Suprapubic skin (tissue), 3 donors: ENCODE measurements around the gene SNX22.
"Not testable (repeated sequence)": the region's sequence is repeated elsewhere in the genome, so short reads cannot be mapped to it uniquely, and the experiment has no call there.

Experiments used
- CTCF ChIP-seq, 2 donors: fragments of 200-600 bp in 1 of 2; fragments of 450-650 bp in 1 of 2; sonication (generic) in 1 of 2; IDR thresholded peaks; one replicate each; pipeline ENCODE4 v1.5.1; 2016 to 2019; ENCODE audit warnings: antibody characterized with exemption in 2 of 2, mild to moderate bottlenecking in 1 of 2, moderate library complexity in 1 of 2
- POLR2A ChIP-seq, 2 donors: fragments of 450-650 bp; IDR thresholded peaks; one replicate each; pipeline ENCODE4 v1.6.1; 2017; ENCODE audit warnings: antibody characterized with exemption in 2 of 2, mild to moderate bottlenecking in 2 of 2, moderate library complexity in 2 of 2

- not testable (repeated sequence) for TF ChIP-seq POLR2A, CTCF (IDR thresholded peaks at IDR 0.05)
These were observed 41.3 kb upstream of the SNX22 start for GRCh38 chr15:64110108-64110701.
